Ovary (tissue), 9 donors: ENCODE results near the gene LRCH4. TPM values are rescaled to one million over a fixed set of nuclear protein-coding genes. Genes with fewer than 3 reads are reported as not detected.

Experiments used
- DNase-seq, 5 donors: peaks; one replicate each; pipeline ENCODE4 v3.0.0-alpha.2; 2019 to 2020
- H3K27ac ChIP-seq, 2 donors: fragments of 200-600 bp; one replicate each; pipeline versions ENCODE4 v1.5.1 to v1.8.0; 2019 to 2022
- H3K27me3 ChIP-seq: fragments of 200-600 bp; one replicate; pipeline ENCODE4 v1.8.0; 2022
- H3K36me3 ChIP-seq: fragments of 200-600 bp; sonication (generic); one replicate; pipeline ENCODE4 v1.5.1; 2019
- H3K4me1 ChIP-seq: one replicate; pipeline ENCODE4 v1.8.1; 2013; ENCODE audit warnings: mild to moderate bottlenecking, moderate library complexity; ENCODE audit not compliant: insufficient read depth
- H3K4me3 ChIP-seq: fragments of 200-600 bp; sonication (generic); one replicate; pipeline ENCODE4 v1.5.1; 2017
- H3K9me3 ChIP-seq, 2 donors: fragments of 200-600 bp in 1 of 2; sonication (generic) in 1 of 2; one replicate each; pipeline versions ENCODE4 v1.5.1 to v1.8.1; 2013 to 2019; ENCODE audit warnings: mild to moderate bottlenecking in 1 of 2, moderate library complexity in 1 of 2
- CTCF ChIP-seq, 3 donors: fragments of 450-650 bp in 2 of 3; fragments of 200-600 bp in 1 of 3; IDR thresholded peaks; one replicate each; pipeline versions ENCODE4 v1.5.1 to v1.8.0; 2016 to 2022; ENCODE audit warnings: antibody characterized with exemption in 3 of 3, mild to moderate bottlenecking in 1 of 3
- EP300 ChIP-seq: sonication (generic); formaldehyde crosslinking; IDR thresholded peaks from one replicate; pipeline ENCODE4 v1.6.1; 2017; ENCODE audit warnings: antibody characterized with exemption
- POLR2A ChIP-seq: fragments of 450-650 bp; IDR thresholded peaks from one replicate; pipeline ENCODE4 v1.6.1; 2017; ENCODE audit warnings: antibody characterized with exemption, mild to moderate bottlenecking, moderate library complexity
- WGBS, 3 donors: extraction: QIAGEN DNeasy Blood & Tissue Kit in 1 of 3; methylation state at CpG; one replicate each; pipeline versions ENCODE4 v1.1.5 to v1.1.7; 2013 to 2017; 5-methylcytosine and 5-hydroxymethylcytosine counted together
- intact Hi-C, 4 donors: fragments of 100-400 bp; cut with DNase I; formaldehyde crosslinking; loops; one replicate each; pipeline versions ENCODE4 v1.11.0 to v1.15.1; 2022 to 2023
- polyA plus RNA-seq, 2 donors: library from polyadenylated mRNA; stranded (reverse); fragments of 200-250 nt in 1 of 2; fragments of 350-450 nt in 1 of 2; fragmentation: Illumina TruSeq in 1 of 2; extraction: RNeasy Lipid Tissue Mini Kit (QIAGEN cat#74804) in 1 of 2; gene quantifications; one replicate each; pipeline ENCODE4 v1.2.3, GENCODE V29; 2013 to 2014
- total RNA-seq, 7 donors: library from RNA; depleted of rRNA in 2 of 7; stranded (reverse); fragments of >200 nt in 2 of 7; fragmentation: NEBNext Ultra II Directional in 3 of 7; extraction: Animal tissue kit (Norgen Biotek cat#: 25700) in 3 of 7; gene quantifications; one replicate each; pipeline versions ENCODE4 v1.1.0 to v1.2.4, GENCODE V29; 2016 to 2023
- donor health status: DM: no; HTN: no; CAD: no; lungs with moderate emphysema.
- donor health status: DM: no; HTN: no; CAD: no.
- donor health status: Bipolar disorder and iron deficiency.
- donor health status: DM: yes; HTN: yes; CAD: no.
- donor health status: DM: no; HTN: no; CAD: no.
- donor health status: DM: yes; HTN: yes; CAD: no.

LRCH4 gene
- total and polyA plus RNA-seq, 9 donors: 3.5 to 133 (median 79.2) TPM

- no peaks in the 10 kb centered on the region for H3K4me1 ChIP-seq
- intact Hi-C loops: no loop called here
- WGBS, 3 donors: 75 to 86% (median 78%) methylated on average over 17 of the region's 17 CpGs
- no peak overlapping the region for H3K27ac ChIP-seq
- no peaks in the 10 kb centered on the region for H3K27me3 ChIP-seq
- no peak overlapping the region for H3K4me3 ChIP-seq
- no peak for TF ChIP-seq CTCF (IDR thresholded peaks at IDR 0.05)
- no peak for TF ChIP-seq POLR2A
- no peak for TF ChIP-seq EP300
- H3K36me3 ChIP-seq: no peaks in the 10 kb centered on the region
- DNase-seq: peak in 1 of 5 donors; percentile 22
- H3K9me3 ChIP-seq: no peaks in the 10 kb centered on the region
These were observed 10.1 kb downstream of the LRCH4 start for GRCh38 chr7:100575746-100576383.

GRCh38 chr7:100575206-100575631 lies 10.7 kb downstream of the LRCH4 start:
- Histone ChIP-seq H3K4me1 (no peaks in the 10 kb centered on the region), H3K4me3 (no peak overlapping the region), H3K27me3 (no peaks in the 10 kb centered on the region), H3K27ac (no peak overlapping the region), H3K9me3 (no peaks in the 10 kb centered on the region), H3K36me3 (no peaks in the 10 kb centered on the region)
- whole genome bisulfite sequencing, 3 donors: 74 to 82% (median 78%) methylated on average over 14 of the region's 14 CpGs
- no peak for TF ChIP-seq CTCF (IDR thresholded peaks at IDR 0.05)
- no peak for TF ChIP-seq POLR2A
- no peak for TF ChIP-seq EP300
- peak in 1 of 5 donors; percentile 20 for DNase-seq
- intact Hi-C loops: no loop called here

- intact Hi-C loops: loop anchor here in 1 of 4 donors (5.0 kb wide), 1 partner anchor 113 kb away; no protein-coding TSS in a partner anchor
- no peaks in the 10 kb centered on the region for H3K27me3 ChIP-seq
- peak in 1 of 5 donors; percentile 28 for DNase-seq
These were observed 11.3 kb downstream of the LRCH4 start for GRCh38 chr7:100574362-100575205.

More at GRCh38 chr7:100574362-100575205, 11.3 kb downstream of the LRCH4 start:
- Histone ChIP-seq H3K4me1 (no peaks in the 10 kb centered on the region), H3K4me3 (no peak overlapping the region), H3K27ac (no peak overlapping the region), H3K9me3 (no peaks in the 10 kb centered on the region), H3K36me3 (no peaks in the 10 kb centered on the region)
- WGBS, 3 donors: 87 to 89% (median 88%) methylated on average over 43 to 44 of the region's 44 CpGs
- TF ChIP-seq CTCF (IDR thresholded peaks at IDR 0.05) (no peak), EP300 (no peak), POLR2A (no peak)
